GM18505 (cell line): ENCODE results near the gene SVOP.
"Not testable (repeated sequence)": the region's sequence is repeated elsewhere in the genome, so short reads cannot be mapped to it uniquely, and the experiment has no call there.

Source experiments
- ATAC-seq: cut with Tn5 transposase; IDR thresholded peaks from one replicate; pipeline ENCODE4 v1.9.1; 2021; ENCODE audit not compliant: unreplicated experiment
- POLR2A ChIP-seq: IDR thresholded peaks from 4 replicates; pipeline ENCODE4 v1.6.1; 2011; ENCODE audit warnings: borderline replicate concordance; ENCODE audit not compliant: insufficient read depth, insufficient read length; ENCODE audit errors: extremely low read depth

Gene SVOP

GRCh38 chr12:109052097-109052413 is 31.2 kb upstream of the SVOP start:
- no peak for TF ChIP-seq POLR2A
- ATAC-seq: no peak

- ATAC-seq: not testable (repeated sequence)
Observed at GRCh38 chr12:109049794-109050193, 28.9 kb upstream of the SVOP start.

GRCh38 chr12:109048706-109049105 is 27.8 kb upstream of the SVOP start:
- ATAC-seq: not testable (repeated sequence)

GRCh38 chr12:109047081-109047805 is 26.4 kb upstream of the SVOP start:
- no peak for TF ChIP-seq POLR2A
- ATAC-seq: no peak

GRCh38 chr12:109044241-109044640 is 23.4 kb upstream of the SVOP start:
- TF ChIP-seq POLR2A: no peak
- ATAC-seq: no peak

GRCh38 chr12:109036975-109037374 is 16.1 kb upstream of the SVOP start:
- no peak for TF ChIP-seq POLR2A
- no peak for ATAC-seq

- no peak for TF ChIP-seq POLR2A
- ATAC-seq: no peak
Observed at GRCh38 chr12:109033239-109034196, 12.7 kb upstream of the SVOP start.

- ATAC-seq: no peak
- no peak for TF ChIP-seq POLR2A
Observed at GRCh38 chr12:109029411-109029810, 8.5 kb upstream of the SVOP start.

- not testable (repeated sequence) for ATAC-seq
Observed at GRCh38 chr12:109028624-109029023, 7.8 kb upstream of the SVOP start.

- no peak for ATAC-seq
Observed at GRCh38 chr12:109027767-109028166, 6.9 kb upstream of the SVOP start.

GRCh38 chr12:109020146-109020795 is 597 bp downstream of the SVOP start:
- ATAC-seq: no peak
- TF ChIP-seq POLR2A: no peak

More at GRCh38 chr12:109027767-109028166, 6.9 kb upstream of the SVOP start:
- TF ChIP-seq POLR2A: no peak

- no peak for ATAC-seq
- no peak for TF ChIP-seq POLR2A
Observed at GRCh38 chr12:109018296-109018695, 2.6 kb downstream of the SVOP start.

- TF ChIP-seq POLR2A: no peak
- no peak for ATAC-seq
Observed at GRCh38 chr12:109016978-109017377, 3.9 kb downstream of the SVOP start.

GRCh38 chr12:109016016-109016415 is 4.9 kb downstream of the SVOP start:
- TF ChIP-seq POLR2A: no peak
- no peak for ATAC-seq
